Measurements from ENCODE around the gene AS3MT. TPM values are rescaled to one million over a fixed set of nuclear protein-coding genes. Genes with fewer than 3 reads are reported as not detected.

The AS3MT gene
- total and polyA plus RNA-seq, 8 donors, result 0.43 to 7.6 (median 3.9) TPM; not detected in 1

DNA sequence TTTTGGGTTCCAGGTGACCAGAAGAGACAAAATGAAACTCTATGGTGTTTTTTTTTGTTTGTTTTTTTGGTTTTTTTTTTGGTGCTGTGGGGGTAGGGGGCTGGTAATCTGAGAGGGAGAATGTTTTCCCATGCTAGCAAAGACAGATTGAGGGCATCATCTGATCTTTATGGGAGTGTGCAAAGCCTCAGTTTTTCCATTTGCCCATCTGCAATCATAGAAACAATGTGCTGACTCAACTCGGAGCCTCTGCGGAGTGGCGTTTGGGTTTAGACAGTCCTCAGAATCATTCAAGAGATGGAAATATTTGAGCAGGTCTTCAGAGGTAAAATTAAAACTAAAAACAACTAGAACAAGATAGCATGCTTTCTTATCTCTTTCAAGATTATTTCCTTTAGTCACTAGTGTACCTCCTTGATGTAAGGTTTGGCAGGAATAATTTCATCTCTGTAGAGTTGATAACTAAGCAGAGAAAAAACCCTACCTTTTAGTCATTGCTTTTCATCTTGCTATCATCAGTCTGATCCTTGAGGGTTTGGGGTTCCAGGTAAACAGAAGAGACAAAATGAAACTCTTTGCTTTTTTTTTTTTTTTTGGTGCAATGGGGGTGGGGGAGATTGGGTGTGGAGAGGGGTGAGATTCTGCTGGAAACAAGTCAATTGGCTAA, 66.8 kb downstream of the AS3MT start:
- H3K27ac ChIP-seq, result no peak overlapping the region
- H3K27me3 ChIP-seq, result no peaks in the 10 kb centered on the region
- no peak for DNase-seq
- 67 to 90% (median 76%) methylated on average over 3 of the region's 3 CpGs for WGBS, 5 donors
- H3K9me3 ChIP-seq, result no peaks in the 10 kb centered on the region
- H3K36me3 ChIP-seq, result peaks cover 0 to 8% (median 0%) of the 10 kb centered on the region in 4 donors
- TF ChIP-seq POLR2AphosphoS5 (IDR thresholded peaks at IDR 0.05), result no peak
- TF ChIP-seq, protein P1, sequence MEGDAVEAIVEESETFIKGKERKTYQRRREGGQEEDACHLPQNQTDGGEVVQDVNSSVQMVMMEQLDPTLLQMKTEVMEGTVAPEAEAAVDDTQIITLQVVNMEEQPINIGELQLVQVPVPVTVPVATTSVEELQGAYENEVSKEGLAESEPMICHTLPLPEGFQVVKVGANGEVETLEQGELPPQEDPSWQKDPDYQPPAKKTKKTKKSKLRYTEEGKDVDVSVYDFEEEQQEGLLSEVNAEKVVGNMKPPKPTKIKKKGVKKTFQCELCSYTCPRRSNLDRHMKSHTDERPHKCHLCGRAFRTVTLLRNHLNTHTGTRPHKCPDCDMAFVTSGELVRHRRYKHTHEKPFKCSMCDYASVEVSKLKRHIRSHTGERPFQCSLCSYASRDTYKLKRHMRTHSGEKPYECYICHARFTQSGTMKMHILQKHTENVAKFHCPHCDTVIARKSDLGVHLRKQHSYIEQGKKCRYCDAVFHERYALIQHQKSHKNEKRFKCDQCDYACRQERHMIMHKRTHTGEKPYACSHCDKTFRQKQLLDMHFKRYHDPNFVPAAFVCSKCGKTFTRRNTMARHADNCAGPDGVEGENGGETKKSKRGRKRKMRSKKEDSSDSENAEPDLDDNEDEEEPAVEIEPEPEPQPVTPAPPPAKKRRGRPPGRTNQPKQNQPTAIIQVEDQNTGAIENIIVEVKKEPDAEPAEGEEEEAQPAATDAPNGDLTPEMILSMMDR (IDR thresholded peaks at IDR 0.05), result no peak
- TF ChIP-seq EP300 (IDR thresholded peaks at IDR 0.05), result no peak
- TF ChIP-seq POLR2A (IDR thresholded peaks at IDR 0.05), result no peak
- H3K4me1 ChIP-seq, result peaks cover 0 to 4% (median 0%) of the 10 kb centered on the region in 4 donors
- H3K4me3 ChIP-seq, result no peak overlapping the region
- intact Hi-C loops (cut with DNase I; ENCODE audit: low total_unique reads), result no loop called here

DNA sequence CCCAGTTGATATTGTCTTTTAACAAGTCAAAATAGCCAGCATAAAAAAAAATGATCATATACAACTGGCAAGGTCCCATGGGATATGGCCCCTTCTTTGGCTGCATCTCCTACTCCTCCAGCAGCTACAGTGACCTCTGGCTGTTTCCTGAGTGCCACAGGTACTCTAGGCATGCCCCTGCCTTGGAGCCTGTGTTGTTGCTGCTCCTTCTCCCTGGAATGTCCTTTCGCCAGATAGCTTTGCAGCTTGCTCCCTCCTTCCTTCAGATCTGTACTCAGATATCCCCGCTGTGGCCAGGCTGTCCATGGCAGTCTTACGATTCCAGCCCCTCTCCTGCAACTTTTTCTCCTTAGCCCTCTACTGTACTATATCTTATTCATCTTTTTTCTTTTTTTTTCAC, 72.1 kb downstream of the AS3MT start:
- H3K4me3 ChIP-seq, result no peak overlapping the region
- no peak for DNase-seq
- 91 to 98% (median 95%) methylated on average over 3 of the region's 3 CpGs for WGBS, 5 donors

DNA sequence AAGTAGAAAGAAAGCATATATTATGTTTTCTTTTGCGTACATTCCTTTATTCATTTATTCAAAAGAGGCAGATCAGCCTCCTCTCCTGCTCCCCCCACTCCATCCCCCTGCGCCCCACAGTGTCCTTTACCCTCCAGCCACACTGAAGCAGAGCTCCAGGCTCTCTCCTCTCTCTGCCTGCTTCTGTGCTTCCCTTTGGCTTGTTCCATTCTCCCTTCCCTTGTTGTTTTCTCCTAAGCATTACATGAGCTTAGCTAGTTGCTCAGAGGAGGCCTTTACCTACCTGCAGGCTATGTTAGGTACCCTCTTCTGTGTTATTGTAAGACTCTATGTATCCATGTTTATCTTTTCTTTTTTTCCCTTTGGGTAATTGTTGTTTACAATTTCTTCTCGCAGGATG, 76.2 kb downstream of the AS3MT start:
- whole genome bisulfite sequencing, 5 donors, result 78 to 87% (median 82%) methylated on average over 3 of the region's 3 CpGs
- Histone ChIP-seq H3K27me3 (no peaks in the 10 kb centered on the region), H3K9me3 (no peaks in the 10 kb centered on the region), H3K4me1 (peaks cover 0 to 16% (median 4%) of the 10 kb centered on the region in 4 donors), H3K4me3 (no peak overlapping the region), H3K27ac (no peak overlapping the region), H3K36me3 (peaks cover 0 to 4% (median 0%) of the 10 kb centered on the region in 4 donors)
- no peak for DNase-seq
- intact Hi-C loops (cut with DNase I; ENCODE audit: low total_unique reads), result no loop called here
- no peak for TF ChIP-seq EP300 (IDR thresholded peaks at IDR 0.05)
- TF ChIP-seq, protein P1 (IDR thresholded peaks at IDR 0.05), result no peak

More for the DNA sequence above, 72.1 kb downstream of the AS3MT start:
- TF ChIP-seq, protein P1 (IDR thresholded peaks at IDR 0.05), result no peak
- TF ChIP-seq EP300 (IDR thresholded peaks at IDR 0.05) (no peak), POLR2AphosphoS5 (IDR thresholded peaks at IDR 0.05) (no peak), POLR2A (IDR thresholded peaks at IDR 0.05) (no peak)
- H3K27ac ChIP-seq, result no peak overlapping the region
- peaks cover 0 to 8% (median 0%) of the 10 kb centered on the region in 4 donors for H3K36me3 ChIP-seq
- intact Hi-C loops (cut with DNase I; ENCODE audit: low total_unique reads), result no loop called here
- H3K4me1 ChIP-seq, result peaks cover 0 to 16% (median 4%) of the 10 kb centered on the region in 4 donors
- H3K9me3 ChIP-seq, result no peaks in the 10 kb centered on the region
- no peaks in the 10 kb centered on the region for H3K27me3 ChIP-seq

DNA sequence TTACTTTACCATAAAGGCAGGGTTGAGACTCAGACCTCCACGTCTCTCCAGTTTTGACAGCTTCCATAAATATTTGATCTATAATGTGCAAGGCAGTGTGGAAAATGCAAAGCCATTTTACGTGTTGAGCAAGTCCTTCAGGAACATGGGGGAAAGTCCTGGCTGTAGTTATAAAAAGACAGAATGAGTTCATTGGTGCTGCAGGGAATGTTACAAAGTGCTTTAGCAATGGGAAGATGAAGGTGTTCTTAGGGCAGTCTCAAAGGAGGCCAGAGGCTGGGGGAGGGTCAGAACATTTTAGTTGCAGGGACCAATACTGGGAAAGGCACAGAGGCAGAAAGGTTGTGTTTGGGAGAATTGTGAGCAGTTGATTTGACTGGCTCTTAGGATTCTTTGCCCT, 76.7 kb downstream of the AS3MT start:
- Histone ChIP-seq H3K4me1 (peaks cover 0 to 16% (median 4%) of the 10 kb centered on the region in 4 donors), H3K4me3 (no peak overlapping the region), H3K27ac (no peak overlapping the region), H3K36me3 (no peaks in the 10 kb centered on the region), H3K27me3 (no peaks in the 10 kb centered on the region), H3K9me3 (no peaks in the 10 kb centered on the region)
- 76 to 88% (median 85%) methylated on average over 2 of the region's 2 CpGs for WGBS, 5 donors
- DNase-seq, result no peak
- intact Hi-C loops (cut with DNase I; ENCODE audit: low total_unique reads), result no loop called here
- TF ChIP-seq EP300 (IDR thresholded peaks at IDR 0.05) (no peak), POLR2A (IDR thresholded peaks at IDR 0.05) (no peak), POLR2AphosphoS5 (IDR thresholded peaks at IDR 0.05) (no peak)
- TF ChIP-seq, protein P1 (IDR thresholded peaks at IDR 0.05), result no peak

All from stomach (tissue), 9 donors.